GM19099 (cell line): ENCODE results near the gene SCARB1.

Experiments
- POLR2A ChIP-seq: IDR thresholded peaks from 3 replicates; pipeline ENCODE4 v1.6.1; 2011; ENCODE audit warnings: low read depth; ENCODE audit not compliant: insufficient read length; ENCODE audit errors: extremely low read depth

The SCARB1 gene, protein sequence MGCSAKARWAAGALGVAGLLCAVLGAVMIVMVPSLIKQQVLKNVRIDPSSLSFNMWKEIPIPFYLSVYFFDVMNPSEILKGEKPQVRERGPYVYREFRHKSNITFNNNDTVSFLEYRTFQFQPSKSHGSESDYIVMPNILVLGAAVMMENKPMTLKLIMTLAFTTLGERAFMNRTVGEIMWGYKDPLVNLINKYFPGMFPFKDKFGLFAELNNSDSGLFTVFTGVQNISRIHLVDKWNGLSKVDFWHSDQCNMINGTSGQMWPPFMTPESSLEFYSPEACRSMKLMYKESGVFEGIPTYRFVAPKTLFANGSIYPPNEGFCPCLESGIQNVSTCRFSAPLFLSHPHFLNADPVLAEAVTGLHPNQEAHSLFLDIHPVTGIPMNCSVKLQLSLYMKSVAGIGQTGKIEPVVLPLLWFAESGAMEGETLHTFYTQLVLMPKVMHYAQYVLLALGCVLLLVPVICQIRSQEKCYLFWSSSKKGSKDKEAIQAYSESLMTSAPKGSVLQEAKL

DNA sequence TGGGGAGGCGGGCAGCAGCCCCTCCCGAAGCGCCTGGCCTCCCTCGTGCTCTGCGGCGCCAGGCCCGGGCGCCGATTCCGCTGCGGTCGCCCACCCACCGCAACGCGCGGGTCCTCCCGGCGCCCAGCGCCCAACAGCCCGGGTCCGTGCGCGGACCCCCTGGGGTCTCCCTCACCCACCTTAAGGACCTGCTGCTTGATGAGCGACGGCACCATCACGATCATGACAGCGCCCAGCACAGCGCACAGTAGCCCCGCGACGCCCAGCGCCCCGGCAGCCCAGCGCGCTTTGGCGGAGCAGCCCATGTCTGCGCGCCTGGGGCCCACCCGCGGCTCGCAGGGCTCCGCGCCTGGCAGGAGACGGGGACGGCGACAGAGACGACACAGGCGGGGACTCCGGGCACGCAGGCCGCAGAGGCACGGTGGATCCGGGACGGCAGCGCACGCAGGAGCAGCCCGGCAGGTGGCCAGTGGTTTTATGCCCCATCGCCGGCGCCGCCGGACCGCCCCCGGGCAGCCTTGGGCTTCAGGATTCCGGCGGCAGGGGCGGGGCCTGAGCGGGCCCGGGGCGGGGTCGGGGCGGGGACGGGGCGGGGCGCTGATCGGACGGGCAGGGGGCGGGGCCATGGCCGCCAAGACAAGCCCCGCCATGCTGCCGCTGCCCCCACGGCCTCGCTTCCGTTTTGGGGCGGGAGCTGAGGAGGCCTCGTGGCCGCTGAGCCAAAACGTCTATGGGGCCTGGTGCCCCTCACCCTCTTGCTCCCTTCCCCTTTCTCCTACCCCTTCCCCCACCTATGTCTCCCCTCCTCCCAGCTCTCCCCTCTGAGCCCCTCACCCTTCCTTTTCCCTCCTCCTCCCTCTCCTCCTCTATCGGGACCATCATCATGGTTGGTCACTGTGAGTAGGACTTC lies at the start of gene SCARB1:
Gene SCARB1 (minus strand): TSS at position 449 of the 910 bp plus-strand sequence. CDS start 144 bp downstream, at position 305.
- TF ChIP-seq POLR2A, result peak; percentile 88

DNA sequence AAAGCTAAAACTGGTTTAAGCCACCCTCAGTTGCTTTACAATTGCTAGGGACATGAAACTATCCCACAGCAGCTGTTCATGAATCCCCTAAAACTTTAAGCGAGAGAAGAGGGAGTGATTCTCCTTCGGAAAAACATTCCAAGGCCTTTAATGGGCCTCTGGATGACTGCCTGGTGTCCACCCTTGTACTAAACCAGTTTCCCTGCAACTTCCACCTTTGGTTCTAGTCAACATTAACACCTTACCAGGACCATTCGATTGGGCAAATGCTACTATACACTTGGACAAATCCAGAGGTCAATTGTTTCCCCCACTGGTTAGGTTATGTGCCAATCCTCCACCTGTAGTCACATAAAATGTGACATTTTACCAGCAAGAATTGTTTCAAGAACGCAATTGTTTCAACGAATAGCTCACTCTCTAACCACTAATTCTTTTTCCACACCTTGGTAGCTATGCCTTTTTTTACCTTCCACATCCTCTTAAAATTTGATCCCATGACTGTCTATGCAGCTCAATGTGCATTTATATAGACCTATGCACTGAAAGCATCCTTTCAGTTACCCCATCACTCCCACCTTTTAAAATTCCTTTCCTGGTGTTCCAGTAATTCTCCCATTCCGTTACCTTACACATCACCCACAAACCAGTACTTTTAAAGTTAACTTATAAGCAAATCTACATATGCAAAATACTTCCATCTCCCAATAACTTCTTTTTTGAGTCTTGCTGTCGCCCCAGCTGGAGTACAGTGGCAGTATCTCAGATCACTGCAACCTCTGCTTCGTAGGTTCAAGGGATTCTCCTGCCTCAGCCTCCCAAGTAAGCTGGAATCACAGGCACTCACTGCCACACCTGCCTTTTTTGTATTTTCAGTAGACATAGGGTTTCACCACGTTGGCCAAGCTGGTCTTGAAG lies 47.2 kb upstream of the SCARB1 start:
- peak; percentile 62 for TF ChIP-seq POLR2A

DNA sequence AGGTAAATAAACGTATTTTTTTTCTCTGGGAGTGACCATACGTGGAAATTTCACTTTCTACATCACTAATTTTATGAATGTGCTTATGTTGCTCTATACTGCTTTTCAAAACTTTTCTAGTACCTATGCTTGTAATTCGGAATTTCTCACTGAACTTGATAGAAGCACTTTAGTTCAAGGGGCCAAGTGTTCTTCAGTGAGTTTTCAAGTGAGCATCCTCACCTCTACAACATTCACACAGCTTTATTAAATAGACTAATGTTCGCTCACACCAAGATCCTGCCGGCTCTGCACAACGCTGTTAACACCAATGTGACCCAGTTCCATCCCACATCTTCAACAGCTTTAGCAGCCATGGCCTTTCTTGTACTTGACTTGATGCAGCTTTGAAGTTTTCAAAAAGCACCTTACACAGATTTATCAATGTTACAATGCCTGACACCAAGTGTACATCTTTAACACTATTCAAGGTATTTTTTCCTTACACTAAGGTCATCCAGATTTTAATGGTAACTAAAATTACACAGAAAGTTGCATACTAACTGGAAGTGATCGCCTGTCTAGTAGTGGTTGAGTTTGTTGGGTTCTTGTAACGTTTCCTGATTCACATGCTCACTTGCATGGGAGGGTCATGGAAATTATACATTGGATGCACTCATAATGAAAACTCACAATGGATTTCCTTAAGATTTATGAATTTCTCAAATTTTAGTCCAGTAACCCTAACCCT lies 46.3 kb upstream of the SCARB1 start:
- TF ChIP-seq POLR2A, result no peak

DNA sequence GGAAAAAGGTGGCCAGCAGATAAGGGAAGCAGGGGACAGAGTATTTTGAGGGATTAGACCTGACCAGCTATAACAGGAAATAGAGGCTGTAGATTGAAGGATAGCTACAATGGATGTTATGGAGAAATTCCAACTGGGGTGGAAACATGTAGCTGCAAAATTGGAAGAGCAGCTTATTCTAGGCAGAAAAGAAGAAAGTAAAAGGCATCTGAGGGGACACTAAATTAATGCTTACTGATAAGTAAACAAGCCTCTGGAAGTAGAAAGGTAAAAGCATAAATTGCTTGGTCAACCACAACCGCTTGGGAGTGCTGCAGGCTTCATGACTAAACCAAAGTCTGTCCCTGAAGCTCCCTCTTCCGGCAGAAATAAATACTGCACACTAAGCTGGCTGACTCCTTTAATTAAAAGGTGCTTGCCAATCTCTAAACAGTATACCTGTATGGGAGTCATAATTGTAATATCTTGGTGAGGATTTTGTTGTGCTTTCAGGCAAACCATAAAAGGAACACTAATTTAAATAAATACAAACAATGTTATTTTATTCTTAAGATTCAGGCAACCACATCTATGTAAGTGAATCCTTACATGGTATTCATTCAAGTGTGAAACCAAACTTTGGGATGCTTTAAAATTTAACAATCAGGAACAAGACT lies 43.1 kb upstream of the SCARB1 start:
- no peak for TF ChIP-seq POLR2A

DNA sequence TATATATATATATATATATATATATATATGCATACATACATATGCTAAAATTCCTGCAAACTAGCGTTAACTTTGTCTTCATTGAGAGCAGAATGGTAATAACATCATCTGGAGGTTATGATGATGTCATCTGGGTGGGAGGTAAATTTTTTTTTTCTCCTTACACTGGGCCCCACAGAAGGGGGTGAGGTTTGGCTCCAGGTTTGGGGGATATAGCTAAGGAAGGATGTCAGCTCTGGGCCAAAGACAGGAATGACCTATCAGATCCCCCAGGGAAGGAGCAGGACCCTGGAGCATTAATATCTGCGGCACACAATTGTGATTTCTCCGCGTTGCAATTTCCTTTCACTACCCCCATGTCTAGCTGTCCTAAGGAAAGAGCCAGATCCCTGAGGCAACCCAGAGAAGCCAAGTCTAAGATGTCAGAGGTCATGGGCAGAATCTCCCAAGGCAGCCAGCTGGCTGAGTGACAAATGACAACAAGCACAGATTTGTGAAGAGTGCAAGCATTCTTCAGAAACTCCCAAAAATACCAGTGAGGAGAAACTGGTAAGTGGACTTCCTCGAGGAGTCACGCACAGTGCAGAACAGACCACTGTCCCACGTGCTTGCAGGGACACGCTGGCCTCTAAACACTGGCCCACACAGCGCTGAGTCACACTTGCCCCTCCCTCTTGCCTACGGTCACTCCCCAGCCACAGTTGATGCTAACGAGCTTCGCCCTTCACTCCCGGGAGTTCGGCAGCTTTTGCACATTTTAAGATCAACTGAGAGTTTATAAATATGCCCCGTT lies 40.8 kb upstream of the SCARB1 start:
- TF ChIP-seq POLR2A, result no peak

DNA sequence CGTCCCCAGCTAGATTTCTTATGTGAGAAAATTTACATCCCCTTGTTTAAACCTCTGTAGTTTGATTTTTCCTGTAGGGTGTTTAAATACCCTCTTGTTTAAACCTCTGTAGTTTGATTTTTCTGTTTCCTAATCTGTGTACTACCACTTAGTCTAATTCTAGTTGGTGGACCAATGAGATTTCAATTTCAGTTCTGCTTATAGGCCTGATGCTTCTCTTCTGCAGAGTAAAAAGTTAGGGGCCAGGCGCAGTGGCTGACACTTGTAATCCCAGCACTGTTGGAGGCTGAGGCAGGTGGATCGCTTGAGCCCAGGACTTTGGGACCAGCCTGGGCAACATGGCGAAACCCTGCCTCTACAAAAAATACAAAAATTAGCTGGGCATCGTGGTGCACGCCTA lies 39.3 kb upstream of the SCARB1 start:
- no peak for TF ChIP-seq POLR2A

DNA sequence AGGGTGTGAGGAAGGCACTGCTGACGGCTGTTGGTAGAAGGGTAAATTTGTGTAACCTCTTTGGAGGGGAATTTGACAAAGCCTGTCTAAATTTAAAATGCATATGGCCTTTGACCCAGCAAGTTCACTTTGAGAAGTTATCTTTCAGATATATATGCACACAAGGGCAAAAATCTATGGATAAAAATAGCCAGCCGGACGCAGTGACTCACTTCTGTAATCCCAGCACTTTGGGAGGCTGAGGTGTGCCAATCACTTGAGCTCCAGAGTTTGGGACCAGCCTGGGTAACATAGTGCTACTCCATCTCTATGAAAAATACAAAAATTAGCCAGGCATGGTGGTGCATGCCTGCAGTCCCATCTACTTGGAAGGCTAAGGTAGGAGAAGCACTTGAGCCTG lies 37.3 kb upstream of the SCARB1 start:
- TF ChIP-seq POLR2A, result no peak

DNA sequence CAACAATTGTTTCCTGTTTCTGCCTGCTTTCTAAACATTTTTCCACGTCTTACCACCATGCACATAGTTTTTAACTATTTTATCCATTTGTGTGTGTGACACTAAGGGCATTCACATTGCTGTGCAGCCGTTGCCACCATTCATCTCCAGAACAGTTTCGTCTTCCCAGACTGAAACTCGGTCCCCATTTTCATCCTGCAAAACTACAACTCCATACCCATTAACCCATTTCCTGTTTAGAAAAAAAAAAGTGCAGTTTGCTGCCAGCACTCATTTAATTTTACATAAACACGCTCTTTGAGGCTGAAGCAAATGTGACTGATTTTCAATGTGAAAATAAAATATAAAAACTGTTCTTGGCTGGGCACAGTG lies 35.2 kb upstream of the SCARB1 start:
- no peak for TF ChIP-seq POLR2A

DNA sequence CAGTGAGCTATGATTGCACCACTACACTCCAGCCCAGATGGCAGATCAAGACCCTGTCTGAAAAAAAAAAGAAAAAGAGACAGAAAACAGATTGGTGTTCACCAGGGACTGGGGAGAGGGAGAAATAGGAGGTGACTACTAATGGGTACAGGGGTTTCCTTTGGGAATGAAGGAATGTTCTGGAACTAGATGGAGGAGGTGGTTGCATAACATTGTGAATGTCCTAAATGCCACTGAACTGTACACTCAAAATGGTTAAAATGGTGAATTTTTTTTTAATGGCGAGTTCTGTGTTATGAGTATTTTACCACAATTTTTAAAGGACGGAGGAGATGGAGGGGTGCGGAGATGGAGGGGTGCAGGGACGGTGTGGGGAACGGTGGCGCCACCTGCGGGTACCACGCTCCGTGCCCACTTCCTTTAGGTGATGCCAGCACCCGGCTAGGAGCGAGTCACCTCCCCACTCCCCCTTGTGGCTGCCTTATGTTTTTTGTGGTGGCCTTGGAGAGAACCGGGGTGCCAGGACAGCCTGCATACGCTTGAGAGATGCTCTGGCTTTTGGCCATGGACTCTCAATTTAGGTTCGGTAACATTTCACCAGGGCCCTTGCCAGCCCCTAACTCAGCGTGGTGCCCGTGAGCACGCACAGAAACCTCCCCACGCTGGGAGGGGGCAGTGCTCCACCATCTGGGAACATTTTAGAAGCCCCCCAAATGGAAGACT lies 34.7 kb upstream of the SCARB1 start:
- no peak for TF ChIP-seq POLR2A

DNA sequence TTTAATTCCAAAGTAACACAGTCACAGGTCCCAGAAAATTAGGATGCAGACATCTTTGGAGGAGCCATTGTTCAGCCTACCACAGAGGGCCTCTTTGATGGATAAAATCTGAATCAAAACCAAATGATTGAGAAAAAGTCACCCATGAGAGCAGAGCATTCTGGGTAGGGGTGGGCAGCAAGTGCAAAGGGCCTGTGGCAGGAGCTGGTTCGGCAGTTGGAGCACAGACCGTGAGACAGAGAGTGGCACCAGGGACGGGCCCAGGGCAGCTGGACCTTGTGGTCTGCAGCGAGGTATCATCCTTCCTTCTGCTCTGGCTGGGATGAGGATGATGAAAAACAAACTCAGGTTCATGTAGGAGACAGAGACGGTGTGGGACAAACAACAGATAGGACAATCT lies 32.8 kb upstream of the SCARB1 start:
- no peak for TF ChIP-seq POLR2A

DNA sequence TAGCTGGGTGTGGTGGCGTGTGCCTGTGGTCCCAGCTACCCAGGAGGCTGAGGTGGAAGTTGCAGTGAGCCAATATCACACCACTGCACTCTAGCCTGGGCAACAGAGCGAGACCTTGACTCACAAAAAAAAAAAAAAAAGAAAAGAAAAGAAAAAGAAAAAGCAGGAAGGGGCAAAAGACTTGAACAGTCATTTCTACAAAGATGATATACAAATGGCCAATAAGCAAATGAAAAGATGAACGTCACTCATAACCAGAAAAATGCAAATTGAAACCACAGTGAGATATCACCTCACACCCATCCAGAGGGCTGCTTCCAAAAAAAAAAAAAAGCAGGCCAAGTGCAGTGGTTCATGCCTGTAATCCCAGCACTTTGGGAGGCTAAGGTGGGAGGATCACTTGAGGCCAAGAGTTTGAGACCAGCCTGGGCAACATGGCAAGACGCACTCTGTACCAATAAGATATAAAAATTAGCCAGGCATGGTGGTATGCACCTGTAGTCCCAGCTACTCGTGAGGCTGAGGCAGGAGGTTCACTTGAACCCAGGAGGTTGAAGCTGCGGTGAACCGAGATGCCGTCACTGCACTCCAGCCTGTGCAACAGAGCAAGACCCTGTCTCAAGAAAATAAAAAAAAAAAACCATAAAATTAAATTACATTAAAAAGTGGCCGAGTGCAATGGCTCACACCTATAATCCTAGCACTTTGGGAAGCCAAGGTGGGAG lies 30.3 kb upstream of the SCARB1 start:
- TF ChIP-seq POLR2A, result no peak
